ENCODE measurements around the gene COMMD10.

Gene COMMD10

GRCh38 chr5:116288524-116288923 is 203.7 kb downstream of the COMMD10 start:
- H3K4me3 ChIP-seq (ENCODE audit: low read length in 2 of 2): no peak overlapping the region
- H3K27ac ChIP-seq (ENCODE audit: low read length): no peak overlapping the region
- H3K36me3 ChIP-seq (ENCODE audit: control insufficient read depth in 2 of 2, insufficient read depth in 2 of 2, low read length in 2 of 2): no peaks in the 10 kb centered on the region
- H3K4me1 ChIP-seq (ENCODE audit: control insufficient read depth, insufficient read depth, low read length): no peaks in the 10 kb centered on the region
- H3K9me3 ChIP-seq (ENCODE audit: control insufficient read depth in 2 of 2, low read length in 2 of 2): no peaks in the 10 kb centered on the region
- H3K9ac ChIP-seq (ENCODE audit: low read length in 2 of 2): no peak overlapping the region
- H3K27me3 ChIP-seq (ENCODE audit: control insufficient read depth in 1 of 2, insufficient read depth in 2 of 2, low read length in 2 of 2): no peaks in the 10 kb centered on the region

- no peaks in the 10 kb centered on the region for H3K9me3 ChIP-seq (ENCODE audit: control insufficient read depth in 2 of 2, low read length in 2 of 2)
- no peaks in the 10 kb centered on the region for H3K27me3 ChIP-seq (ENCODE audit: control insufficient read depth in 1 of 2, insufficient read depth in 2 of 2, low read length in 2 of 2)
- H3K36me3 ChIP-seq (ENCODE audit: control insufficient read depth in 2 of 2, insufficient read depth in 2 of 2, low read length in 2 of 2): no peaks in the 10 kb centered on the region
- no peak overlapping the region for H3K4me3 ChIP-seq (ENCODE audit: low read length in 2 of 2)
- H3K4me1 ChIP-seq (ENCODE audit: control insufficient read depth, insufficient read depth, low read length): no peaks in the 10 kb centered on the region
- no peak overlapping the region for H3K9ac ChIP-seq (ENCODE audit: low read length in 2 of 2)
- no peak overlapping the region for H3K27ac ChIP-seq (ENCODE audit: low read length)
Measured at GRCh38 chr5:116289276-116289675, 204.5 kb downstream of the COMMD10 start.

GRCh38 chr5:116291271-116291670 is 206.4 kb downstream of the COMMD10 start:
- Histone ChIP-seq H3K36me3 (ENCODE audit: control insufficient read depth in 2 of 2, insufficient read depth in 2 of 2, low read length in 2 of 2) (no peaks in the 10 kb centered on the region), H3K4me3 (ENCODE audit: low read length in 2 of 2) (no peak overlapping the region), H3K27me3 (ENCODE audit: control insufficient read depth in 1 of 2, insufficient read depth in 2 of 2, low read length in 2 of 2) (no peaks in the 10 kb centered on the region)

GRCh38 chr5:116292321-116292720 is 207.5 kb downstream of the COMMD10 start:
- Histone ChIP-seq H3K36me3 (ENCODE audit: control insufficient read depth in 2 of 2, insufficient read depth in 2 of 2, low read length in 2 of 2) (no peaks in the 10 kb centered on the region), H3K9ac (ENCODE audit: low read length in 2 of 2) (no peak overlapping the region)

More at GRCh38 chr5:116291271-116291670, 206.4 kb downstream of the COMMD10 start:
- Histone ChIP-seq H3K4me1 (ENCODE audit: control insufficient read depth, insufficient read depth, low read length) (no peaks in the 10 kb centered on the region), H3K9ac (ENCODE audit: low read length in 2 of 2) (no peak overlapping the region), H3K9me3 (ENCODE audit: control insufficient read depth in 2 of 2, low read length in 2 of 2) (no peaks in the 10 kb centered on the region), H3K27ac (ENCODE audit: low read length) (no peak overlapping the region)

GRCh38 chr5:116296335-116297072 is 211.7 kb downstream of the COMMD10 start:
- H3K9ac ChIP-seq (ENCODE audit: low read length in 2 of 2): no peak overlapping the region
- peaks cover 4 to 7% of the 10 kb centered on the region in 2 donors for H3K36me3 ChIP-seq (ENCODE audit: control insufficient read depth in 2 of 2, insufficient read depth in 2 of 2, low read length in 2 of 2)
- no peak overlapping the region for H3K27ac ChIP-seq (ENCODE audit: low read length)
- H3K4me1 ChIP-seq (ENCODE audit: control insufficient read depth, insufficient read depth, low read length): no peaks in the 10 kb centered on the region
- H3K9me3 ChIP-seq (ENCODE audit: control insufficient read depth in 2 of 2, low read length in 2 of 2): peaks cover 6 to 12% of the 10 kb centered on the region in 2 donors
- no peak overlapping the region for H3K4me3 ChIP-seq (ENCODE audit: low read length in 2 of 2)
- no peaks in the 10 kb centered on the region for H3K27me3 ChIP-seq (ENCODE audit: control insufficient read depth in 1 of 2, insufficient read depth in 2 of 2, low read length in 2 of 2)

More at GRCh38 chr5:116292321-116292720, 207.5 kb downstream of the COMMD10 start:
- Histone ChIP-seq H3K9me3 (ENCODE audit: control insufficient read depth in 2 of 2, low read length in 2 of 2) (peaks cover 0 to under 1% of the 10 kb centered on the region in 2 donors), H3K4me1 (ENCODE audit: control insufficient read depth, insufficient read depth, low read length) (no peaks in the 10 kb centered on the region), H3K27ac (ENCODE audit: low read length) (no peak overlapping the region), H3K4me3 (ENCODE audit: low read length in 2 of 2) (no peak overlapping the region), H3K27me3 (ENCODE audit: control insufficient read depth in 1 of 2, insufficient read depth in 2 of 2, low read length in 2 of 2) (no peaks in the 10 kb centered on the region)

- H3K4me3 ChIP-seq (ENCODE audit: low read length in 2 of 2): no peak overlapping the region
- no peak overlapping the region for H3K27ac ChIP-seq (ENCODE audit: low read length)
- peaks cover 6 to 12% of the 10 kb centered on the region in 2 donors for H3K9me3 ChIP-seq (ENCODE audit: control insufficient read depth in 2 of 2, low read length in 2 of 2)
- no peaks in the 10 kb centered on the region for H3K27me3 ChIP-seq (ENCODE audit: control insufficient read depth in 1 of 2, insufficient read depth in 2 of 2, low read length in 2 of 2)
- no peaks in the 10 kb centered on the region for H3K4me1 ChIP-seq (ENCODE audit: control insufficient read depth, insufficient read depth, low read length)
- no peak overlapping the region for H3K9ac ChIP-seq (ENCODE audit: low read length in 2 of 2)
- H3K36me3 ChIP-seq (ENCODE audit: control insufficient read depth in 2 of 2, insufficient read depth in 2 of 2, low read length in 2 of 2): peaks cover 4 to 7% of the 10 kb centered on the region in 2 donors
Measured at GRCh38 chr5:116297296-116297814, 212.5 kb downstream of the COMMD10 start.

- no peaks in the 10 kb centered on the region for H3K27me3 ChIP-seq (ENCODE audit: control insufficient read depth in 1 of 2, insufficient read depth in 2 of 2, low read length in 2 of 2)
- H3K9me3 ChIP-seq (ENCODE audit: control insufficient read depth in 2 of 2, low read length in 2 of 2): peaks cover 6 to 12% of the 10 kb centered on the region in 2 donors
- no peak overlapping the region for H3K27ac ChIP-seq (ENCODE audit: low read length)
- no peaks in the 10 kb centered on the region for H3K4me1 ChIP-seq (ENCODE audit: control insufficient read depth, insufficient read depth, low read length)
- H3K36me3 ChIP-seq (ENCODE audit: control insufficient read depth in 2 of 2, insufficient read depth in 2 of 2, low read length in 2 of 2): peaks cover 10 to 16% of the 10 kb centered on the region in 2 donors
- H3K9ac ChIP-seq (ENCODE audit: low read length in 2 of 2): no peak overlapping the region
- H3K4me3 ChIP-seq (ENCODE audit: low read length in 2 of 2): no peak overlapping the region
Measured at GRCh38 chr5:116299746-116300640, 215.2 kb downstream of the COMMD10 start.

GRCh38 chr5:116301110-116301509 is 216.3 kb downstream of the COMMD10 start:
- no peak overlapping the region for H3K27ac ChIP-seq (ENCODE audit: low read length)
- H3K27me3 ChIP-seq (ENCODE audit: control insufficient read depth in 1 of 2, insufficient read depth in 2 of 2, low read length in 2 of 2): no peaks in the 10 kb centered on the region
- H3K36me3 ChIP-seq (ENCODE audit: control insufficient read depth in 2 of 2, insufficient read depth in 2 of 2, low read length in 2 of 2): peaks cover 13 to 24% of the 10 kb centered on the region in 2 donors
- no peak overlapping the region for H3K9ac ChIP-seq (ENCODE audit: low read length in 2 of 2)
- H3K4me1 ChIP-seq (ENCODE audit: control insufficient read depth, insufficient read depth, low read length): no peaks in the 10 kb centered on the region
- peaks cover 6 to 12% of the 10 kb centered on the region in 2 donors for H3K9me3 ChIP-seq (ENCODE audit: control insufficient read depth in 2 of 2, low read length in 2 of 2)
- no peak overlapping the region for H3K4me3 ChIP-seq (ENCODE audit: low read length in 2 of 2)

GRCh38 chr5:116303340-116303739 is 218.5 kb downstream of the COMMD10 start:
- Histone ChIP-seq H3K9ac (ENCODE audit: low read length in 2 of 2) (no peak overlapping the region), H3K27me3 (ENCODE audit: control insufficient read depth in 1 of 2, insufficient read depth in 2 of 2, low read length in 2 of 2) (no peaks in the 10 kb centered on the region), H3K27ac (ENCODE audit: low read length) (no peak overlapping the region), H3K9me3 (ENCODE audit: control insufficient read depth in 2 of 2, low read length in 2 of 2) (peaks cover under 1 to 2% of the 10 kb centered on the region in 2 donors), H3K4me1 (ENCODE audit: control insufficient read depth, insufficient read depth, low read length) (no peaks in the 10 kb centered on the region), H3K36me3 (ENCODE audit: control insufficient read depth in 2 of 2, insufficient read depth in 2 of 2, low read length in 2 of 2) (peaks cover 18 to 24% of the 10 kb centered on the region in 2 donors), H3K4me3 (ENCODE audit: low read length in 2 of 2) (no peak overlapping the region)

GRCh38 chr5:116303810-116304209 is 219.0 kb downstream of the COMMD10 start:
- peaks cover 16 to 24% of the 10 kb centered on the region in 2 donors for H3K36me3 ChIP-seq (ENCODE audit: control insufficient read depth in 2 of 2, insufficient read depth in 2 of 2, low read length in 2 of 2)
- H3K4me3 ChIP-seq (ENCODE audit: low read length in 2 of 2): no peak overlapping the region
- H3K4me1 ChIP-seq (ENCODE audit: control insufficient read depth, insufficient read depth, low read length): no peaks in the 10 kb centered on the region
- no peaks in the 10 kb centered on the region for H3K9me3 ChIP-seq (ENCODE audit: control insufficient read depth in 2 of 2, low read length in 2 of 2)
- H3K27ac ChIP-seq (ENCODE audit: low read length): no peak overlapping the region
- H3K27me3 ChIP-seq (ENCODE audit: control insufficient read depth in 1 of 2, insufficient read depth in 2 of 2, low read length in 2 of 2): no peaks in the 10 kb centered on the region
- H3K9ac ChIP-seq (ENCODE audit: low read length in 2 of 2): no peak overlapping the region

Measured in stomach smooth muscle (tissue), 2 donors.